ENCODE data around the gene TSNAXIP1.
"Not testable (repeated sequence)": the region's sequence is repeated elsewhere in the genome, so short reads cannot be mapped to it uniquely, and the experiment has no call there.

The TSNAXIP1 gene

GRCh38 chr16:67858500-67858899, 51.8 kb downstream of the TSNAXIP1 start:
- no peak for DNase-seq (ENCODE audit: low read depth in 2 of 2)

DNA sequence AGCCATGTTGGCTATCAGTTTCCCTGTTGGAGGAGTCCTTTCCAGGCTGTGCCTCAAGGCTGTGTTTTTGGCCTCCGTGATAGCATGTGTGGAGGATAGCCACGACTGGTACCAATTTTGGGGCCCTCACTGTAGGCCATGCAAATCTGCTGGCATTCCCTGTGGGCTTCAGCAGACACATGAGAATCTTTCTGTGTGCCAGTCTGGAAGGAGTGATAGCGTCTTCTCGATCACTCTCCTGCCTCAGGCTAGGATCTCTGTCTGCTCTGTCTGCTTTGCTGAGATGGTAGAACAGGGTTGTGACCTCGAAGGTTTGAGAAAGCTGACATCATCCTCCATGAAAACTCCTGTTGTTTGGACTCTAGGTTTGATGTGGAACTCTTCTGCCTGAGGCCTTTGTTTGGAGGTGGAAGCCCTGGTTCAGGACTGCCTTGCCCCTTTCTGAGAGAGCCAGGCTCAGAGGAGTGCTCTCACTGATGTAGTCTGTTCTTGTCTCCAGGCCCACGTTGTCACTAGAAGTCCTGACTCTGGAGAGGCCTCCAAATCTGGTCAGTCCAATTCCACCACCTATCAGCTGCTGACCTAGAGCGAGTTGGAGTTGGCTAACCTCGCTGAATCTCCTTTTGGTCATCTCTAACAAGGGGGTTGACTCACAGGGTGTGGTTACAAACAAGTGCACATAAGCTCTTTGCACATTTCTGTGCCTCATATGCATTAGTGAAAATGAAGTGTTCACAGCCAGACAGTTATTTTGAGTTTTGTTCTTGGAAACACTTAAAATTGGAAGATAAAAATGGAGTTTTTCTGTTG, 54.1 kb downstream of the TSNAXIP1 start:
- DNase-seq (ENCODE audit: low read depth in 2 of 2) = no peak

DNA sequence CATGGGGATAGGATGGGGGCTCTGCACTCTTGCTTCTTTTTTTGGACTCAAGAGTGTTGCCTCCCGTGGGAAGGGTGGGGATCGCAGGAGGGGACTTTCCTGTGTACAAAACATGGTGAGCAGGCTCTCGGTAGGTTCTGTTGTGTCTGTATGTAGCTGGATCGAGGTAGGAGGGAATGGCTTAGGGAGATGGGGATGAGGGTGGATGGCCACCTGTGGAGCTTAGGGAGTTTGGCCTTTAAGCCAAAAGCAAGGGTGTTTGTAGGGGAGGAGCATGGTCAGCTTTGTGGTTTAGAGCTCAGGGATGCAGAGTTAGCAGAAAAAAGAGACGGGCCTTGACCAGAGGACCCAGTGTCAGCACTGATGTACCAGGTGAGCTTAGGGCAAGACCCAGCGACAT, 55.2 kb downstream of the TSNAXIP1 start:
- no peak for DNase-seq (ENCODE audit: low read depth in 2 of 2)

DNA sequence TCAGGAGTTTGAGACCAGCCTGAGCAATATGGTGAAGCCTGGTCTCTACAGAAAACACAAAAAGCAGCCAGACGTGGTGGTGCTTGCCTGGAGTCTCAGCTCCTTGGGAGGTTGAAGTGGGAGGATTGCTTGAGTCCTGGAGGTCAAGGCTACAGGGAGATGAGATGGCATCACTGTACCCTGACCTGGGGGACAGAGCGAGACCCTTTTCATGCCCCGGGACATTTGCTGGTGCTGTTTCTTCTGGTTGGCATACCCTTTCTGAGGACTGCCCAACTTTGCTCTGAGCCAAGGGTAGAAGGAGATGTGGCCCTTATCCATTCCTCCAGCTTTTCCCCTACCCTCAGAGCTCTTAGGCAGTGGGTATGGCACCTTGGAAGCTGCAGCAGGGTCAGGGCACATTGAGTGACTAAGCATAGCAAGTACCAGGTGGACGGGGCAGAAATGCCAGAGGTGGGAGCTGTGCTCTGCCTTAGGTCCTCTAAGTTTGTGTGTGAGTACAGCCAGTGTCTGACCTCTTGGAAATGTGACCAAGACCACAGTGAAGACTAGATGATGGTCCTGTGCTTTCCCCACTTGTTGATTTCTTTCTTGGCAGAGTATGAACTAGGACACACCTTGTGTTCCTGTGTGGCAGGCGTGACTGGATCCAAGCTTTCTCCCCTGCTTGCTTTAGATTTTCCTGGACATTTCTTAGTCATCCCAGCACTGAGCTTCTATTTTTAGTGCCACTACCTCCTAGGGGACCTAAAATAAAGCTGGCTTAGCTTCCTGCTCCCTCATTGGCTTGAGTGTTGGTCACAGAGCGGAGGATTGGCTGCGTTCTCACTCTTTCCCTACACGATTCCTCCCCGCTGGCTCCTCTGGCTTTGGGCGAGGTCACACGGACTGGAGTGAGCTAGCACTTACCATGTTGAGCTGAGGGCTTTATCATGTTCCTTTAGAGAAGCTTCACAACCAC, 56.2 kb downstream of the TSNAXIP1 start:
- no peak for DNase-seq (ENCODE audit: low read depth in 2 of 2)

GRCh38 chr16:67864044-67864443, 57.4 kb downstream of the TSNAXIP1 start:
- not testable (repeated sequence) for DNase-seq (ENCODE audit: low read depth in 2 of 2)

- no peak for DNase-seq (ENCODE audit: low read depth in 2 of 2)
Measured at GRCh38 chr16:67864594-67864993, 57.9 kb downstream of the TSNAXIP1 start.

GRCh38 chr16:67865318-67865717, 58.6 kb downstream of the TSNAXIP1 start:
- no peak for DNase-seq (ENCODE audit: low read depth in 2 of 2)

DNA sequence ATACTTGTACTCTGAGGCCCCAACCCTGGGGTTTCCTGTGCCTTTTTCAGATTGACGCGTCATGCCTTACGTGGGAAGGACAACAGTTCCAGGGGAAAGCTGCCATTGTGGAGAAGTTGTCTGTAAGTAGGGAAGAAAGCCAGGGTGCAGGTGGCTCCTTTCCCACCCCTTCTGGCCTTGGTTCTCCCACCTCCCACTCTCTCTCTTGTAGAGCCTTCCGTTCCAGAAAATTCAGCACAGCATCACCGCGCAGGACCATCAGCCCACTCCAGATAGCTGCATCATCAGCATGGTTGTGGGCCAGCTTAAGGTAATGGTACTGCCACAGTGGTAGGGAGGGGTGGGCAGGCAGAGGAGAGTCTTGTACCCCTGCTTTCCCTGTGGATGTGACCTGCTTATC, 61.6 kb downstream of the TSNAXIP1 start:
- no peak for DNase-seq (ENCODE audit: low read depth in 2 of 2)

DNA sequence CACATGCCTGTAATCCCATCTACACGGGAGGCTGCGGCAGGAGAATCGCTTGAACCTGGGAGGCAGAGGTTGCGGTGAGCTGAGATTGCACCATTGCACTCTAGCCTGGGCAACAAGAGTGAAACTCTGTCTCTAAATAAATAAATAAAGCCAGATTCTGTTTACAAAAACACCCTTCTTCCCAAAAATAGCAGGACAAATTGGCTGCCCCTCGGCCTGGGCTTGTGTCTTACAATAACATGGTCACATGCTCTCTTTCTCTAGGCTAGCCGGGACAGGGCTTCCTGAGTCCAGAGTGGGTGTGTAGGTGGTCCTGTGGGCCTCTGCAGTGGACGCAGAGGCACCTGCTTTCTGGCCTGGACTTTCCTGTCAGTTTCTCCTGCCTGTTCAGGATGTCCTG, 63.0 kb downstream of the TSNAXIP1 start:
- DNase-seq (ENCODE audit: low read depth in 2 of 2) = no peak

- DNase-seq (ENCODE audit: low read depth in 2 of 2) = no peak
Measured at GRCh38 chr16:67871256-67871655, 64.6 kb downstream of the TSNAXIP1 start.

DNA sequence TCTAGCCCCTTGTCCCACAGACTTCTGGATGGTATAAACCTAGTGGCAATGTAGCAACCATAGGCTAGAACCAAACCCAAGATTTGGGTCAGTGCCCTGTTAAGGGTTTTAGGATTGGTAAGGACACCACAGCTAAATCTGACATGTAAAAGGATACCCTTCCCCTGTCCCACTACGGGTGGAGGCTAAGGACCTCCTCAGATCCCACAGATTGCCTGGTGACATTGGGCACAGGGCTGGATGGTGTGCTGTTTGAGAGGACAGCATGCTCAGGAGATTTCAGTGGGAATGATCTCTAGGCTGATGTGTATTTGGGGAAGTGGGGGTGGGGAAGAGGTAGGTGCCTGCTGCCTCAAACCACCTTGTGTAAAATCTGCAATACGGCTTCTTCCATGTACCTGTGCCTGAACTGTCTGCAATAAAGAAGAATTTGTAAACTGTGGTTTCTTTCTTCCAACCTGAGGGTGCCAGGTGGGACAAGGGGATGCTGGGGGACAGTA, 65.5 kb downstream of the TSNAXIP1 start:
- DNase-seq (ENCODE audit: low read depth in 2 of 2) = no peak

GRCh38 chr16:67872631-67873434, 66.1 kb downstream of the TSNAXIP1 start, which contains the start of gene EDC4:
TSS of gene EDC4 (plus strand) at chr16:67873052. CDS start at chr16:67873262, 210 bp downstream.
- DNase-seq (ENCODE audit: low read depth in 2 of 2) = peak; percentile 69 to 84

DNA sequence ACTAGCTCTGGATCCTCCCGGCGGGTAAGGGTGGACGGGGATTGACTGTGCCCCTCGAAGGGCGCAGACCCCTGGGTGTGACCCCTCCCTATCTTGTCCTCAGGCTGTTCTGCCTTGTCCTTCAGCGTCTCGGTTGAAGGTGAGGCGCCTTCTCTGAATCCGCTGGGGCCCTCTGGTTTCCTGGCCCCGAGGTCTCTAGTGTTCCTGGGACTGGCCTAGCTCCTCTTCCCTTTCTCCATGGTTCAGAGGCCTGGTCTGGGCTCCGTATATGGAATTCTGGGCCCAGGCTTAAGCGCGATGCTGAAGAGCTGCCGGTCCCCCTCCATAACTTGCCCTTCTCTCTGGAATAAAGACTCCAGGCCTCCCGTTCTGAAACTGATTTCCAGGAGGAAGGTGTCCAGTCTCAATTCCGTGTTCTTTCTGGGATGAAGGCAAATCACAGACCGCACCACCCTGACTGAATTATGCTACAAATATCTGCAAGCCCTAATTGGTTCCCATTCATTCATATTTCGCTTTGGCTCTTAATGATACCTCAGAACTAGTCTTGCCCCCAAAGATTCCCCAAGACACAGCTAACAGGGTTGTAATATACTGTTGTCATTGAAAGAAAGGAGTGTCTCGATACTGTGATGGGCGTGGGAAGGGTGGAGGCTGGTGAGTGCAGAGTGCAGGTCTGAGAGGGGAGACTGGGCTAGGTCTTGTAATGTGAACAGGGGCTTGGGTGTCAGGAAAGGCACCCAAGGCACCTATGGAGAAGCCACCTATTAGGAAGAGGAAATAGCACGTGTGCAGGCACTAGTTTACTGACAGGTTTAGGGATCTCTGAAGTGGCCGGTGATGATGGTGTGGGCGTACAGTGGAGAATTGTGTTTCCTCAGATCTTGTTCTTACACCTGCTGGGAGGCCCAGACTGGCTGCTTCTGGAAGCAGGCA, 67.0 kb downstream of the TSNAXIP1 start:
- DNase-seq (ENCODE audit: low read depth in 2 of 2) = no peak

DNA sequence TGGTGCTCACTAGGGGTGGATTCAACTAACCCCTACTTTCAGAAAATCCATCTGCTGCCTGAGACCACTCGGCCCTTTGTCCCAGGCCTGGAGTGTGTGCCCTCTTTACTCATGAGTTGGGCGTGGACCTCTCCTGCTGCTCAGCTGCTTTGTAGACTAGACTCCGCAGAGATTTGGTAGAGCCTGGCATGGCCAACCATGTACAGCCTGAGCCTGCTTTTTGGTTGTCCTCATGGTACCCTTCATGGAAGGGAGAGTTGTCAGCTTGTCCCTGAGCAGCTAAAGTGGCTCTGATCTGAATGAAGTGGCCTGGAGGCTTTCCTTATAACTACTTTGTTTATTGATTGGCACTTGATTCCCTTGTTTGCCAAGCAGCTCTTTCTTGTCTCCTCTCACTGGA, 67.7 kb downstream of the TSNAXIP1 start:
- no peak for DNase-seq (ENCODE audit: low read depth in 2 of 2)

GRCh38 chr16:67877064-67877463, 70.4 kb downstream of the TSNAXIP1 start:
- no peak for DNase-seq (ENCODE audit: low read depth in 2 of 2)
